Gastrocnemius medialis (tissue), 4 donors: ENCODE measurements around the gene GRIN1.

Source experiments
- POLR2A ChIP-seq, 2 donors: fragments of 450-650 bp; IDR thresholded peaks; one replicate each; pipeline ENCODE4 v1.6.1; 2017; ENCODE audit warnings: antibody characterized with exemption in 2 of 2, mild to moderate bottlenecking in 2 of 2, moderate library complexity in 2 of 2
- TF ChIP-seq, protein P1 (sequence below), 5 experiments: fragments of 450-650 bp in 3 of 5; fragments of 200-600 bp in 2 of 5; sonication (generic) in 2 of 5; IDR thresholded peaks in 4 of 5; conservative IDR thresholded peaks in 1 of 5; 1 replicate in 4 of 5; 2 replicates in 1 of 5; pipeline ENCODE4 v1.5.1; 2016 to 2019; ENCODE audit warnings: antibody characterized with exemption in 5 of 5, mild to moderate bottlenecking in 3 of 5, moderate library complexity in 3 of 5

DNA sequence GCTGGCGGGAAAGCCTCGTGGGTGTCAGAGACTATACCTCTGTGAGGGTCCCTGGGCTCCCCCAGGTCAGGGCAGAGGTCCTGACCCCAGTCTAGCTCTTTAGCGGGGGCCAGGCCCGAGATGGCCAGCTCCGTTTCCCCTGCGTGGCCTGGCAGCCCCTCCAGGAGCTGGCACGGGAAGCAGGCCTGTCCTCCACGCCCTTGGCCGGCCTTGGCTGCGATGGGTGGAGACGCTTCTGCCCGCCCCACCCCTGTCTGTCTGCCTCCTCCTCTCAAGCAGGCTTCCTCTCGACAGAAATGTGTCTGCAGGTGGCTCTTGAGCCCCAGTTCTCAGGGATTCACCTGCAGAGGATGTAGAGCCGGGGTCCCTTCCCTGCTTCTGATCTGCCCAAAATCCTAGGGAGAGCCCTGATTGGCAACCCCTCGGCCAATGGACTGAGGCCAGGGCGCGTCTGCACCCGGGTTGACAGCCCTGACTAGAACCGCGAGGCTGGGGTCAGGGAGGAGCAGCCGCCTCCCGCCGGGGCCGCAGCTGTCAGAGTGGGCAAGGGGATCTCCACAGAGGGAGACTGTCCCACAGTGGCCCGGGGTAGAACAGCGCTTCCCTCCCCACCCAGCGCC lies 2.6 kb upstream of the GRIN1 start:
- TF ChIP-seq, protein P1, sequence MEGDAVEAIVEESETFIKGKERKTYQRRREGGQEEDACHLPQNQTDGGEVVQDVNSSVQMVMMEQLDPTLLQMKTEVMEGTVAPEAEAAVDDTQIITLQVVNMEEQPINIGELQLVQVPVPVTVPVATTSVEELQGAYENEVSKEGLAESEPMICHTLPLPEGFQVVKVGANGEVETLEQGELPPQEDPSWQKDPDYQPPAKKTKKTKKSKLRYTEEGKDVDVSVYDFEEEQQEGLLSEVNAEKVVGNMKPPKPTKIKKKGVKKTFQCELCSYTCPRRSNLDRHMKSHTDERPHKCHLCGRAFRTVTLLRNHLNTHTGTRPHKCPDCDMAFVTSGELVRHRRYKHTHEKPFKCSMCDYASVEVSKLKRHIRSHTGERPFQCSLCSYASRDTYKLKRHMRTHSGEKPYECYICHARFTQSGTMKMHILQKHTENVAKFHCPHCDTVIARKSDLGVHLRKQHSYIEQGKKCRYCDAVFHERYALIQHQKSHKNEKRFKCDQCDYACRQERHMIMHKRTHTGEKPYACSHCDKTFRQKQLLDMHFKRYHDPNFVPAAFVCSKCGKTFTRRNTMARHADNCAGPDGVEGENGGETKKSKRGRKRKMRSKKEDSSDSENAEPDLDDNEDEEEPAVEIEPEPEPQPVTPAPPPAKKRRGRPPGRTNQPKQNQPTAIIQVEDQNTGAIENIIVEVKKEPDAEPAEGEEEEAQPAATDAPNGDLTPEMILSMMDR (IDR thresholded peaks at IDR 0.05 in 4 of 5, conservative IDR thresholded peaks at IDR 0.05 in 1 of 5): no peak
- no peak for TF ChIP-seq POLR2A (IDR thresholded peaks at IDR 0.05)
